GM18868 (cell line): Measurements from ENCODE around the gene CST8.
A peak's percentile ranks its signal among the peaks of the same experiment; 100 is the strongest.
"Not testable (repeated sequence)": the region's sequence is repeated elsewhere in the genome, so short reads cannot be mapped to it uniquely, and the experiment has no call there.

Experiments used
- ATAC-seq: cut with Tn5 transposase; IDR thresholded peaks from one replicate; pipeline ENCODE4 v1.9.1; 2021; ENCODE audit warnings: mild to moderate bottlenecking, moderate library complexity; ENCODE audit not compliant: unreplicated experiment

Gene CST8, protein sequence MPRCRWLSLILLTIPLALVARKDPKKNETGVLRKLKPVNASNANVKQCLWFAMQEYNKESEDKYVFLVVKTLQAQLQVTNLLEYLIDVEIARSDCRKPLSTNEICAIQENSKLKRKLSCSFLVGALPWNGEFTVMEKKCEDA

GRCh38 chr20:23490817-23491216 lies at the start of gene CST8:
Gene CST8, plus strand, starts transcription at chr20:23491117. Its CDS starts 551 bp downstream, at chr20:23491668.
- no peak for ATAC-seq

DNA sequence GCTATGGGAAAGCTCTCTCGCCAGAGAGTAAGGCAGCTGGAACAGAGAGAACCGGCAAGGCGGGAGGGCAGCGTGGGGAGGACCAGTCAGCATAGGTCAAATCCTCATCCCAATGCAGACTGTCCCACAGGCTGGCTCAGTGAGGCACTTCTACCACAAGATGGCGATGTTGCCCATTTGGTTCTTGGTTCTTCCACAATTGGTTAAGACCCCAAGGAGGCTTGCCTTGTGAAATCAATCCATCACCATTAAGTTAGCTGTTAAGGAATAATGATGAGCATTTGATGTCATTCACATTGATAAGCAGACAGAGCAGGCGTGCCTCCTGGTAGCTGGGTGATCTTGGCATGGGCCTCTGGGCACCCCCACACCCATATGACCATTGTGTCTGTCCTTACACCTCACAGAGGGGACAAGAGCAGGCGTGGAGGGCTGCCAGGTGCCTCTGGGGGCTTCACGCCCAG lies 49.0 kb upstream of the CST8 start:
- ATAC-seq: peak; percentile 67

DNA sequence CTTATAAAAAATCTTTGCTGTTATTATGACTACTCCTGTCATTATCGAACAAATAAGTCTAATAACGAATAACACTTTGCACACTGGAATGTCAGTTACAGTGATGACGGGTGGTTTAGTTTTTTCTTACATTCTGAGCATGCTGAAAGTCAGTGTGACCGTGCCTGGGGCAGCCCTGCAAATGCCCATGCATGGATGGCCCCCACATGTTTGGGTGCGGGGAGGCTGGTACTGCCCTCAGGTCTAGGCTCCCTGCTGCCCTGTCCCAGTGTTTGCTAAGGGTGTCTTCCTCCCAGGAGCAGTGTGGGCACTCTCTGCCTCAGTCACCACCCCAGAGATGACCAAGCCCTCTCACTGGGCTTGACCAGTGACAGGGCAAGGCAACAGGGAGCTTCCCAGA lies 48.5 kb upstream of the CST8 start:
- ATAC-seq: no peak

GRCh38 chr20:23444859-23445258 lies 46.1 kb upstream of the CST8 start:
- no peak for ATAC-seq

- ATAC-seq: no peak
These were observed 45.2 kb upstream of the CST8 start for GRCh38 chr20:23445596-23446217.

DNA sequence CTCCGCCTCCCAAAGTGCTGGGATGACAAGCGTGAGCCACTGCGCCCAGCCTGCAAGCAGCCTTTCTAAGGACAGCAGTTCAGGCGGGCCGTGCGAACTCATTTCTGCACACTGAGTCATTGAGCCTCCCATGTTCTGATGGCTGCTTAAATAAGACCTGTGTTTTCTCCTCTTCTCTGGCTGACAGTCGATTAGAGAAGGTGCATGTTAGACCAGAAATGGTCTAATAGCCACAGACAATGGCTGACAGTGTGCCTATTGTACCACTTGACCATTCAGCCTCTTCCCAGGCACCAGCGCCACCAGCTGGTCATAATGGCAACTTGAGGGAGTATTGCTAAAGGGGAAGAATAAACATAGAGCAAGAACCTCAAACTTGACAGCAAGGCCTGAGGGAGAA lies 44.4 kb upstream of the CST8 start:
- peak; percentile 71 for ATAC-seq

DNA sequence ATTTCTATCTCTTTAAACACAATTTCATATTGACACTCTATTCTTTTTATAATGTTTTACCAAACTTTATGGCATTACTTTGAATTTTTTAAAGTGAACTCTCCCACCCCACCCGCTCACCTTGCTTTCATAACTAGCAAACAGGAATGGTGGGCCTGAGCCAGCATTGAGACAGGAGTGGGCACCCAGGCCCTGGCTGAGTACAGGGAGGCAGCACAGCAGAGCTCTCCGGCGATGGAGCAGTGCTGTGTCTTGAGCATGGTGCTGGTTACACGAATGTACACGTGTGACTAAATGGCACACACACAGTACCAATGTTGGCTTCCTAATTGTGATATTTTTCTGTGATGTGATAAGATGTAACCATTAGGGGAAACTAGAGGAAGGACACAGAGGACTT lies 42.8 kb upstream of the CST8 start:
- no peak for ATAC-seq

GRCh38 chr20:23449421-23449820 lies 41.5 kb upstream of the CST8 start:
- peak; percentile 78 for ATAC-seq

DNA sequence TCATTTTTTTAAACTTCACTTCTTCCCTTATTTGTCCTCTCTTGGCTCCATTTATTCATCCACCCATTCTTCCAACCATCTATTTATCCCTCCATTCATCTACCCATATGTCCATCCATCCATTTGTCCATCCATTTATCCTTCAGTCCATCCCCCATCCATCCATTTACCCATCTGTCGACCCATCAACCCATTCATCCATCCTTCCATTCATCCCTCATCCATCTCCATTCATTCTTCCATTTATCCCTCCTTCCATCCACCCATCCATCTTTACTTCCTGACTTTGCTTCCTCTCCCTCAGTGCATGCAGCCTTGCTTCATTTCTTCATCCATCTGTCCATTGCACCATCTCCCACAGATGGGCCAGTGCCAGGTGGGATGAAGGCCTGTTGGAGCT lies 40.0 kb upstream of the CST8 start:
- no peak for ATAC-seq

DNA sequence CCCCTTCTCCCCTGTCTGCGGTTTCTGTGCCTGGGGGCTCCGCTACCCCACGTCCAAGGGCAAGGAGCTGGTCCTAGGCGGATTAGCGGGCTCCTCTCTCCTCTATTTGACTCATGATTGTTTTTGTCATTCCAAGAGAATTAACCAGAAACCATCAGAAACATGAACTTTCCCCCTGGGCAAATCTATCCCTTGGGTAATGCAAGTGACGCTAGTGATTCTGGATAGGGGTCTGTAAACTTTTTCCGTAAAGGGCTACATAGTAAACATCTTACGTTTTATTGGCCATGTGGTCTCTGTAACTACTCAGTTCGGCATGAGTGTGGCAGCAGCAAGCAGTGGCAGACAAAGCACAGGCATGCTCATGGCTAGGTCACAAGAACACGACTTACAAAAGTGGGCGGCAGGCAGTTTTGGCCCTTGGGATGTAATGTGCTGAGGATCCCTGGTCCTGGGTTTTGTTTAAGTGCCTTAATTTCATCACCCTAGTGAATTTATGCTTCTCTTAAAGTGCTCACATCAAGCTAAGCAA lies 38.9 kb upstream of the CST8 start:
- ATAC-seq: no peak

GRCh38 chr20:23452776-23453175 lies 38.1 kb upstream of the CST8 start, which contains the start of gene CST11:
Gene CST11, minus strand, starts transcription at chr20:23452876. Its CDS starts 65 bp downstream, at chr20:23452811.
- no peak for ATAC-seq

DNA sequence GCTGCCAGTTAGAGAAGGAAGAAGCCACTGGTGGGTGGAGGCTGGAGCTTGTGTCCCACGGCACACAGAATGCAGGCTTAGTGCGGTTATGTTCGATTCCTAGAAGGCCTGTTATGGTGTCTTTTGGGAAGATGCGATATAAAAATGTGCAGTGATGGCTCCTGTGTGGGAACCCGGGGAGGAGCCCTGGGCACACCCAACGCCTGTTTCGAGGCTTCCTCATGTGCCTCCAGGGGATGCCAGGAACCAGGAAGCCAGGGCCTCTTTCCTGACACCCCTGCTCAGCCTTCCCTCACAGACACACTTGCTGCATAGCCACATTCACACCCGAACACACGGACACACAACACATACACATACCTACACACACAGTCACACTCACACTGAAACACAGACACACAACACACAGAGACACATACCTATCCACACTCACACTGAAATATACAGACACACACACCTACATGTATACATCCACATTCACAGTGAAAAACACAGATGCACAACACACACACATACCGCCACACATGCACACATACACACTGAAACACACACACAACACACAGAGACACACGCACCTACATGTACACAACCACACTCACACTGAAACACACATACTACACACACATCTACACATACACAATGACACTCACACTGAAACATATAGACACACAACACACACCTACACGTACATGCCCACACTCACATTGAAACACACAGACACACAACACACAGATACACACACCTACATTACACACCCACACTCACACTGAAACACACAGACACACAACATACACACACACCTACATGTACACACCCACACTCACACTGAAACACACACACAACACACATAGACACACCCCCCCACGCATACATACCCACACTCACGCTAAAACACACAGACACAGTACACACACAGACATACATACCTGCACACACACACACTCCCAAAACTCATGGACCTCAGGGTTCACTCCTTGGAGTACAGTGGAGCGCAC lies 37.1 kb upstream of the CST8 start:
- ATAC-seq: no peak

GRCh38 chr20:23454816-23455215 lies 36.1 kb upstream of the CST8 start:
- ATAC-seq: no peak

- ATAC-seq: no peak
These were observed 35.3 kb upstream of the CST8 start for GRCh38 chr20:23455639-23456038.

DNA sequence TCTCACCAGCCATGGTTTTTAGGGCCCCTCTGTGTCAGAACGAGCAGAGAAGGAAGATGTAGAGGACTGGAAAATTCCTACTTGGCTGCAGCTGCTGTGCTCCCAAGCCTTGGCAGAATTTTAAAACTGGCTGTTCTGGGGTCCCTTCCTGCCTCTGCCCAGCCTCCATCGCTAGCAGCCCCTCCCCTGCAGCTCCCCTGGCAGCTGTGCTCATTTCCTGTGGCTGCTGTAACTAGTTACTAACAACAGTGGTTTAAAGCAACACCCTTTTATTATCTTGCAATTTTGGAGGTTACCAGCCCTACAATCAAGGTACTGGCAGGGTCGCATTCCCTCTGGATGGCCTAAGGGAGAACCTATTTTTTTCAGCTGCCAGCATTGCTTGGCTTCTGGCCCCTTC lies 34.5 kb upstream of the CST8 start:
- ATAC-seq: no peak

DNA sequence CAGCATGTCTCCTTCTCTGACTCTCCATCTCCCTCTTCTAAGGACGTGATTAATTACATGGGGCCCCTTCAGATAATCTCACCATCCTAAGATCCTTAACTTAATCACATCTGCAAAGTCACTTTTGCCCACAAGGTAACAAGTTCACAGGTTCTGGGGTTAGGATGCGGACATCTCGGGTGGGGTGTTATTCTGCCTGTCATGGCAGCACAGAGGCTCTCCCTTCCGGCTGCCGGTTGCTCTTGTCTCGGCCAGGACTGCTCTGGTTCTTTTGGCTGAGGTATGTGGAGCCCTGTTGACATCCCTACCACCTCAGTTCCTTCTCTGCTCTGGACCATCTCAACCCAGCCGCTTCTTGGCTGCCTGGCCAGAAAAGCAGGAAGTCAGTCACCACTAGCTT lies 34.0 kb upstream of the CST8 start:
- ATAC-seq: no peak

DNA sequence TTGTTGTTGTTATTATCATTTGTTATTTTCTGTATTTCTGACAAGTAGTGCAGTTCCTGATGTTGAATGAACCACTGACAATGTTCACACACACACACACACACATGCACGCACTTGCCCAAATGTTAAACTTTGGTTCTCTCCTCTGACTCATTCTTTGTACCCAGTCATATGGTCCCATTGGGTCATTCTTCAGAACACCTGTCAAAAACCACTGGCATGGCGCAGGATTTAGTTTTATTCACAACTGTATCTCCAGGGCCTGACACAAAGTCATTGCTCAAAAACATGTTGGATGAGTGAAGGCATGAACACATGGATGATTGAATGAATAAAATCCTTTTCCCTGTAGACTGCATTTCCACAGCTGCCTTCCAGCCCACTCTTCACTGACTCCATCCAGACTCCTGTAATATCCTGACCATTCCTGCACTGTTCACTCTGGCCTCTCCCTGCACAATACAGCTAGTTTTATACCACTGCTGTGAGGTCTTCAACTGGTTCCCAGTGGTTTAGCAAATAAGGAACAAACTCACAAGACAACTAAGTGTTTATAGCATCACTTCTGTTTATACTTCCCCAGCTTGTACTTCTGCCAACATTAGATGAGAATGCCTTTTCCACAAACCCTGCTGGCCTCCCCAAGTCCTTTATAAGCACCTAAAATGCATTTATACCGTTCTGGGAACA lies 31.3 kb upstream of the CST8 start:
- ATAC-seq: no peak

- ATAC-seq: no peak
These were observed 29.7 kb upstream of the CST8 start for GRCh38 chr20:23461180-23461579.

GRCh38 chr20:23466961-23467360 lies 24.0 kb upstream of the CST8 start:
- not testable (repeated sequence) for ATAC-seq

DNA sequence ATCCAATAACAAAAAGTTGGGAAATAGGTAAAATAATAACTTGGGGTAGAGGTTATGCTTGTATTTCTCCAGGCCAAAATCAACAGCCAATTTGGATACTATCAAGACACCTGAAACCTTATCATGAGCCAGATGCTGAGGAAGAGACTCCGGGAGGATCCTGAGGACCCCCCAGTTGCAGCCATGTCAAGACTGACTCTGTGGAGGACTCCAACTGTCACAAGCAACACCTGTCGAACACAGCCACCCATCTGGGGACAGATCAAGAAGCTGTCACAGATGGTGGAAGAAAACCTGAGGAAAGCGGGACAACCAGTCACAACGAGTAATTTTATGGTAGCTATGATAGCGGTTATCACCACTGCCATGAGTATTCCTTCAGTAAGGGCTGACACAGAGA lies 18.6 kb upstream of the CST8 start:
- not testable (repeated sequence) for ATAC-seq

GRCh38 chr20:23473293-23473692 lies 17.6 kb upstream of the CST8 start:
- ATAC-seq: not testable (repeated sequence)
